HG02763 (cell line): ENCODE results near the gene FOXK2.
"Not testable (repeated sequence)": the region's sequence is repeated elsewhere in the genome, so short reads cannot be mapped to it uniquely, and the experiment has no call there.

ENCODE experiments used
- ATAC-seq: cut with Tn5 transposase; IDR thresholded peaks from one replicate; pipeline ENCODE4 v1.9.1; 2021; ENCODE audit warnings: mild to moderate bottlenecking, moderate library complexity; ENCODE audit not compliant: unreplicated experiment

The FOXK2 gene

DNA sequence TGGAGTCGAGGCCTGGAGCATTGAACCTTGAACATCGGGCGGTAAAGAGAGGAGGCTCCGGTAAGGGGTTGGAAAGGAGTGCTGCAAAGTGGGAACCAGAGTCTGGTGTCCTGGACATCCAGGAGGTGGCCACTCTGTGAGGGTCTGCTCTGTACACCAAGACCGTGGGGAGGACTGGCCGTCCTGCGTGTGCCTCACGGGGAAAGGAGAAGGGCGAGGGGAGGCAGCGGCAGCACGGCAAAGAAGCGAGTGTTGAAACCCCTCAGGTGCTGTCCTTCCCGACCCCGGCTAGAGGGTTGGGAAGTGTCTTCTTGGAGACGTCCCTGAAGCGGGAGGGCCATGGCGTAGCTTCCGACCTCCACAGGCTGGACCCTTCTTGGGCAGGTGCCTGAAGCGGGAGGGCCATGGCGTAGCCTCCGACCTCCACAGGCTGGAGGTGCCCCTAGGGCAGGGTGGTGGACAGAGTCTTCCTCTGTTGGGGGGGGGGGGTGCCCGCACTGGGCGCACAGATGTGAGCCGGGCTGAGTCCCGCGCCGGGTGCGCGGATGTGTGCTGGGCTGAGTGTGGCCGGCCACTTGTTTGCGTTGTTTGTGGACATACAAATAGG is 42.0 kb downstream of the FOXK2 start:
- ATAC-seq: no peak

DNA sequence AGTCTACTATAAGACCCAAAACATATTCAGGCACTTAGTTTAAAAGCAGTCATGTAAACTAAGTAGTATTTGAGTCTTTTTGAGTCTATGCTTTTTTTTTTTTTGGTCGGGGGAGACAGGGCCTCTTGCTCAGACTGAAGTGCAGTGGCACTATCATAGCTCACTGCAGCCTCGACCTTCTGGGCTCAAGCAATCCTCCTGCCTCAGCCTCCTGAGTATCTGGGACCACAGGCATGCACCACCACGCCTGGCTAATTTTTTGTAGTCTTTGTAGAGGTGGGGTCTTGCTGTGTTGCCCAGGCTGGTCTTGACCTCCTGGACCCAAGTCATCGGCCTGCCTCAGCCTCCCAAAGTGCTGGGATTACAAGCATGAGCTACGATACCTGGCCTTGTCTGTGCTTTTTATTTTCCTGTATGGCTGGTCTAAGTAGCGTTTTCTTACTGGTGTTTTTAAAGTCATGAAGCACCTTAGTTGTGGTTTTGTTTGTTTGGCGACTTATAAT is 43.2 kb downstream of the FOXK2 start:
- not testable (repeated sequence) for ATAC-seq

DNA sequence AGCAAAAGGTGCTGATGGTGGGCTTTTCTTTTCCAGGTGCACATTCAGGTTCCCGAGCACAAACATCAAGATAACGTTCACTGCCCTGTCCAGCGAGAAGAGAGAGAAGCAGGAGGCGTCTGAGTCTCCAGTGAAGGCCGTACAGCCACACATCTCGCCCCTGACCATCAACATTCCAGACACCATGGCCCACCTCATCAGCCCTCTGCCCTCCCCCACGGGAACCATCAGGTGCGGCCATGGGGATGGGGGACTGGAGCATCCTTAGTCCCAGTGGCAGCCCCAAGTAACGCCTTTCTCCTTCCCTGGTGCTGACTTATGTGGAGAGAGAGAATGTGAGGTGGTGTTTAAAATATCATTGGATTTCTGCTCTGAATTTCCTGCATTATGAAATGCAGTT is 43.8 kb downstream of the FOXK2 start:
- no peak for ATAC-seq

DNA sequence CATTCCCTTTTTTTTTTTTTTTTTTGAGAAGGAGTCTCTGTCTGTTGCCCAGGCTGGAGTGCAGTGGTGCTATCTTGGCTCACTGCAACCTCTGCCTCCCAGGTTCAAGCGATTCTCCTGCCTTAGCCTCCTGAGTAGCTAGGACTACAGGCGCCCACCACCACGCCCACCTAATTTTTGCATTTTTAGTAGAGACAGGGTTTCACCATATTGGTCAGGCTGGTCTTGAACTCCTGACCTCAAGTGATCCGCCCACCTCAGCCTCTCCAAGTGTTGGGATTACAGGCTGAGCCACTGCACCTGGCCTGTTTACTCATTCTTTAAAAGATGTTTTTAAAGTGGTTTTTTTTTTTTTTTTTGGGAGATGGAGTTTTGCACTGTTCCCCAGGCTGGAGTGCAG is 44.2 kb downstream of the FOXK2 start:
- ATAC-seq: not testable (repeated sequence)

DNA sequence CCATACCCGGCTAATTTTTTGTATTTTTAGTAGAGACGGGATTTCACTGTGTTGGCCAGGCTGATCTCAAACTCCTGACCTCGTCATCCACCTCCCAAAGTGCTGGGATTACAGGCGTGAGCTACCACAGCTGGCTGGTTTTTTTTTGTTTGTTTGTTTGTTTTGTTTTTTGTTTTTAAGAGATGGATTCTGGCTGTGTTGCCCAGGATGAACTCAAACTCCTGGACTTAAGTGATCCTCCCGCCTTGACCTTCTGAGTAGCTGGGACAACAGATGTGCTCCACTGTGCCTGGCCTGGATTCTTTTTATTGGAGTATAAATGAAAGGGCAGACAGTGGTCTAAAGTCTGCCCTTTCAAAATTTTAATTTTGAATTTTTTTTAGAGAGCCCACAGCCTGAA is 44.7 kb downstream of the FOXK2 start:
- ATAC-seq: no peak

DNA sequence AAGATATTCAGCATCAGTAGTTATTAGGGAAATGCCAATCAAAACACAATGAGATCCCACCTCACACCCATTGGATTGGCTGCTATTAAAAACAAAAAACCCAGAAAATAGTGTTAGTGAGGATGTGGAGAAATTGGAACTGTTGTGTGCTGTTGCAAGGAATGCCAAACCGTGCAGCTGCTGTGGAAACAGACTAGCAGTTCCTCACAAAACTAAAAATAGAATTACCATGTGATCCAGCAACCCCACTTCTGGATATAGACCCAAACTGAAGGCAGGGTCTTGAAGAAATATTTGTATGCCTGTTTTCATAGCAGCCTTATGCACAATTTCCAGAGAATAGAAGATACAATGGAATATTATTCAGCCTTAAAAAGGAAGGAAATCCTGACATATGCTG is 46.0 kb downstream of the FOXK2 start:
- no peak for ATAC-seq

DNA sequence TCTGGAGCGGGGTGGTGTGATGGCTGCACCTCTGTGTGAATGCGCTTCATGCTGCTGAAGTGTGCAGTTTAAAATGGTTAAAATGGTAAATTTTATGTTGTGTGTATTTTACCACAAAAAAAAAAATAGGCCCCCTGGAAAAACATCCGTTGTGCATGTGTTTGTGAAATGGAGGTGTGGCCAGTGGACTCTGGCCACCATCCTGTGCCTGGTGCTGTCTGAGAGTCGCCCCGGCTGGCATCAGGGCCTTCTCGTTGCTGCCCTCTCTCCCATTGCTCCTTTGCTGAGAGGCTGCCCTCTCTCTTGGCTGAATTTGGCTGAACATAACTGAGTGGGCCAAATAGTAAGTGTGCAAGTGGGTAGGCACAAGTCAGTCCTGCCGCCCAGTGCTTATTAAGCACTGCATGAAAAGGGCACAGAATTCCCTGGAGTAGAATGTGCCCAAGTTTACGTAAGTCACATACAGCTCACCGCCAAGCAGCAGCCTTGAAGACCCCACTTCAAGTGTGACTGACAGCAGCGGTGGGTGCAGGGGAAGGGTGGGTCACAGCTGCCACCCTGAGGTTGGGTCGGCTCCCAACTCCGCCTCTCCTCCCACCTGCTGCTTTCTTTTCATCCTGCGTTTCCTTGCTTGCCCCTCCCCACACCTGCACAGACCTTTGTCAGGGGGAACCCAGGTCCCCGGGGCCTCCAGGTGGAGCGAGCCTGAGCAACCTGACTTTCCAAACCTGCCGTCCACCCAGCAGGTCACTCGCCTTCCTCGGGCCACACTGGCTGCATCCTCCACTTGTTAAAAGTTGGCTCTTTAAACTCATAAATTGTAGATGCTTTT is 46.8 kb downstream of the FOXK2 start:
- ATAC-seq: no peak

DNA sequence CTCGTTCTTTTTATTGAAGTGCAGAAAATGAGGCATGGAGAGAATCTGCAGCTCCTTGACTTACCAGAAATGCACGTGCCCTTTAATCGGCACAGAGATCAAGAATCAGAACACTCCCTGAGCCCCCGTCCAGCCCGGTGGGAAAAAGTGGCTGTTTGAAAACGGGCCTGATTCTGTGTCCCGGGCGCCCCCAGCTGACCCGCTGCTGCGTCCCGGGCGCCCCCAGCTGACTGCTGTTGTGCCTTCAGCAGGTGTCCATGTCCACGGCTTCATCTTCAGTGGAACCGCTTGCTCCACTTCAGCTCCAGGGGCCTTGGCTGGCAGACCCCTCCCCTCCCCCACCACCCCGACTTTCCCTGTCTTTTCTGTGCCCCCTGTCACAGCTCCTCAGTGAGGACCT is 47.8 kb downstream of the FOXK2 start:
- no peak for ATAC-seq

DNA sequence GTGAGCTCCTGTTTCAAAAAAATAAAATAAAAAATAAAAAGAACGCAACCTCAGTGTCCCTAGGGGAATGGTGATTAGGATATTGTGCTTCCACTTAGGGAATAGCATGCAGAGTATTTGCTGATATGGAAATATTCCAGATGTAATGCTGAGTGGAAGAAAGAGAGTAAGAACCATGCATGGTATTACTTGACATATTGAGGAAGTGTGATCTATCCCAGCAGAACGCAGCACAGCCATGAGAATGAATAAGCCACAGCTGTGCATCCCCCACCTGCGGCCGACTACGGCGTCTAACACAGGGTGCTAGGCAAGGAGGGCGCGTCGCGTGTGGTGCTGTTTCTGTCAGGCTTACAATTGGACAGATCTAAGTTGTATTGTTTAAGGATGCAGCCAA is 49.5 kb downstream of the FOXK2 start:
- ATAC-seq: no peak

DNA sequence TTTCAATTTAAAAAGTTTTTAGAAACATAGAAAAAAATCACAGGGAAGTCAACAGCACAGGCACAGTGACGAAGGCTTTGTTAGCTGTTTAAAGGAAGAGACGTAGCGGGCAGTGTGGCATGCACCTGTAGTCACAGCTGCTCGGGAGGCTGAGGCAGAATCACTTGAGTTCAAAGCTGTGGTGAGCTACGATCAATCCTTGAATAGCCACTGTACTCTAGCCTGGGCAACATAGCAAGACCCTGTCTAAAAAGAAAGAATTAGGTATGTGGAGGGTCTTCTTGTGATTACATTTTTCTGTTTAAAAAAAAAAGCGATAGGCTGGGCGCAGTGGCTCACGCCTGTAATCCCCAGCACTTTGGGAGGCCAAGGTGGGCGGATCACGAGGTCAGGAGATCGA is 50.1 kb downstream of the FOXK2 start:
- ATAC-seq: no peak

DNA sequence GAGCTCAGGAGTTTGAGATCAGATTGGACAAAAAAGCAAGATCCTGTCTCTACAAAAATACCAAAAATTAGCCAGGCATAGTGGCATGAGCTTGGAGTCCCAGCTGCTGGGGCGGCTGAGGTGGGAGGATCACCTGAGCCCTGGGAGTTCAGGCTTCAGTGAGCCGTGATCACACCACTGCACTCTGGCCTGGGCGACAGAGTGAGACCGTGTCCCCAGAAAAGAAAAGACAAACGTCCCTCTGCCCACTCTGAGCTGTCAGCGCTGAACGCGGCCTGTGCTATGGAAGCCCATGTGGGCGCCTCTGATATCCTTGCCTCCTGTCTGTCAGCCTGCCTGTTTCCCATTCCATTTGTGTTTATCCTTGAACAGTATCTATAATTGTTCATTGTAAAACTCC is 50.7 kb downstream of the FOXK2 start:
- no peak for ATAC-seq

DNA sequence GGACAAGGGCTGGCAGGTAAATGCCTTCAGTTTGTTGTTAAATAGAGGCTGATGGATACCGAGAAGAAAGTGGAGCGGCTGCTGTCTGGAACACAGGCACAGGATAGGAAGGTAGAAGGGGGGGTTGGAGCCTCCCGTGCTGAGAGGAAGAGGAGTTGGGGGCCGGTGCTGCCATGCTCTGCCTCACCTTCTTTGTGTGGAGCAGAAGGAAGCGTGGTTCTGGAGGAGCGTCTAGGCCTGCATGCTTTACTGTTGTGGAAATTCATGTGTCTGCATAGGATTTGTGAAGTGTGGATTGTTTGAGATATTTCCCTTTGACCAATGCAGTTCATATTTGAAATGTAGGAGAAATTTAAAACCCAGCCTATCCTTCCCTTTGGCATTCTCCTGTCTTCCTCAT is 52.3 kb downstream of the FOXK2 start:
- ATAC-seq: no peak

DNA sequence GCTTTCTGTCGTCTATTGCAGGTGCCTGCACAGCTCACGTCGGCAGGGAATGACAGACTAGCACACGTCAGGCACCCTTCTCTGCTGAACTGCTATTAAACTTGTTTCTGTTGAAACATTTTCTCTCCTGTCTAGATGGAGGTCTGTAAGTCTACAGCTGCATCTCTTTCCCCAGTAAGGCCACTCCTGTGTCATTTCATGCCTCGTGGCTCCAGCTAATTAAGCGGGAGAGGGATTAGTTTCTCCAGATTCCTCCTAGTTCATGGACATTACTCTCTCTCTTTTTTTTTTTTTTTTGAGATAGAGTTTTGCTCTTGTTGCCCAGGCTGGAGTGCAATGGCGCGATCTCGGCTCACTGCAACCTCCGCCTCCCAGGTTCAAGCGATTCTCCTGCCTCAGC is 54.5 kb downstream of the FOXK2 start:
- ATAC-seq: no peak

DNA sequence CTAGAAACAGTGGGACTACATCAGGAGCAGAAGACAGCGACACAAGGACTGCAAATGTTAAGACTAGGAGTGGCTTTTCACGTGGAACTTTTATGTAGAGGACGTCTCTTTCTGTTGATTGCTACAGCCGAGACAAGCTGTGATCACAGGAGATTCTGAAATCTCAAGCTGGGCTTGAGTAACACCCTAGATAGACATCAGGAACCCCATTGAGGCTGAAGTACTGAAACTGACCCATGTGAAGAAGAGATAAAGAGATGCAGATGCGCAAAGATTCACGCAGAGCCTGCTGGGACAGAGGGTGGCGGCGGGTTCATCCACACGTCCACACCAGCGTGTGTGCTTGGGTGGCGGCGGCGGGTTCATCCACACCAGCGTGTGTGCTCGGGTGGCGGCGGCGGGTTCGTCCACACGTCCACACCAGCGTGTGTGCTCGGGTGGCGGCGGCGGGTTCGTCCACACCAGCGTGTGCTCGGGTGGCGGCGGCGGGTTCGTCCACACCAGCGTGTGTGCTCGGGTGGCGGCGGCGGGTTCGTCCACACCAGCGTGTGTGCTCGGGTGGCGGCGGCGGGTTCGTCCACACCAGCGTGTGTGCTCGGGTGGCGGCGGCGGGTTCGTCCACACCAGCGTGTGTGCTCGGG is 56.2 kb downstream of the FOXK2 start:
- ATAC-seq: not testable (repeated sequence)

DNA sequence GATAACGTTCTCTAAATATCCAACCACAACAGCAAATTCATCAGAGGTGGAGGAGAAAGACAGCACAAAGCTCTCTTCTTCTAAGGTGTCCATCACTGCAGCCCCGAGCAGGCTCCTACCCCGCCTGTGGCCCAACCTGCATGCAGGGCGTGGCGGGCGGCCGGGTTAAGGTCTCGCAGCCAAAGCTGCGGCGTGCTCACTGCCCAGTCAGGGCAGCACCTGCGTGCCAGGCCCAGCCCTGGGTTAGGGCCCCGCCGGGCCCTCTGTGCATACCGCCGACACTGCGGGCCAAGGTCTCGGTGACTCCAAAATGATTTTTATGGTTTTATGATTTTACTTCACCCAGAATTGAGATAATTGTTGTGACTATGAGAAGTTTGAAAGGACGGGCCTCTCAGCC is 57.8 kb downstream of the FOXK2 start:
- ATAC-seq: no peak

DNA sequence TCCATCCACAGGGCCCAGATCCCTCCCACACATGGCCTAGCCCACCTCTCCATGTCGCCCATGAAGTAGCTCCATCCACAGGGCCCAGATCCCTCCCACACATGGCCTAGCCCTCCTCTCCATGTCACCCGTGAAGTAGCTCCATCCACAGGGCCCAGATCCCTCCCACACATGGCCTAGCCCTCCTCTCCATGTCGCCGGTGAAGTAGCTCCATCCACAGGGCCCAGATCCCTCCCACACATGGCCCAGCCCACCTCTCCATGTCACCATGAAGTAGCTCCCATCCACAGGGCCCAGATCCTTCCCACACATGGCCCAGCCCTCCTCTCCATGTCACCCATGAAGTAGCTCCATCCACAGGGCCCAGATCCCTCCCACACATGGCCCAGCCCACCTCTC is 60.4 kb downstream of the FOXK2 start:
- ATAC-seq: not testable (repeated sequence)

DNA sequence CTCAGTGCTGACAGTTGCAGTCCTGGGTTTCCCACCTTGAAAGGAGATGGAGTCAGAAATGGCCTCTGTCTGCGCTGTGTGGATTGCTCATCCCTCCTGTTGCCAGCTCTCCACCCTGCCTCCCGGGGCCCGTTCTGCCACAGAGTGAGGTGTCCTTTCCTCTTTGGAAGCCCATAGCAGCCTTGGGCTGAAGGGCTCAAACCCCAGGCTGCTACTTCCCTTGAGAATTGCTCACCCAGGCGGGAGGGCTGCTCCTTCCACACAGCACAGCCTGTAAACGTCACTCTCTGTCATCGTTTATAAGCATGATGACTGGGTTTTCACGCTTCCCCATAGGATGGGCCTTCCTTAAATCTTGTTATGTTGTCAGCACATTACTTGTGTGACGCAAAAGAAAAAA is 62.7 kb downstream of the FOXK2 start:
- no peak for ATAC-seq

DNA sequence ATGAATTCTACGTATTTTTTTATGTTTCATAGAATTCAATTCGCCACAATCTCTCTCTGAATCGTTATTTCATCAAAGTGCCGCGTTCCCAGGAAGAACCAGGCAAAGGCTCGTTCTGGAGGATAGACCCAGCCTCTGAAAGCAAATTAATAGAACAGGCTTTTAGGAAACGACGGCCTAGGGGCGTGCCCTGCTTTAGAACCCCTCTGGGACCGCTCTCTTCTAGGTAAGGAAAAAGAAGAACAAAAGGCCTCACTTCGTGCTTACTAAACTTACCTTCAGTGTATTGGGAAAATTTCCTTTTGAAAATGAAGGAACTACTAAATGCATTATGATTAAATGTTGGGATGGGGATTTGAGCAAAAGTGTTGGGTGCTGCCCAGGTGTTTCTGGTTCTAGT is 63.2 kb downstream of the FOXK2 start:
- ATAC-seq: no peak

DNA sequence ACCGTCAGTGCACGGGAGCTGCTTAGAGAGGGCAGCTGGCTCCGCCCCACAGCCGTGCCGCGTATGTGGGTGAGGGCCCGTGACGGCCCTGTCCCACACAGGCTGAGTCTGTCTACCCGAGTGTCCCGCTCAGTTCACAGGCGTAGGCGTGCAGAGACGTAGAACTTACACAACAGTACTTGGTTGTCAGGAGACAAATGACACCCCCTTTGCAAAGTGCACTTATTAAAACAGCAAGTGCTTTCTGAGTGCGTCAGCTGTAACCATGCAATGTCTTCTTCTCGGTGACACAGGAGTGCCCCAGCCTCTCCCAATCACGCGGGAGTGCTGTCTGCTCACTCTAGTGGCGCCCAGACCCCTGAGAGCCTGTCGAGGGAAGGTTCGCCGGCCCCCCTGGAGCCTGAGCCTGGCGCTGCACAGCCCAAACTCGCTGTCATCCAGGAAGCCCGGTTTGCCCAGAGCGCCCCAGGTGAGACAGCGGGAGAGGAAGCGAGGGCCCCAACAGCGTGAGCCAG is 64.2 kb downstream of the FOXK2 start:
- no peak for ATAC-seq

DNA sequence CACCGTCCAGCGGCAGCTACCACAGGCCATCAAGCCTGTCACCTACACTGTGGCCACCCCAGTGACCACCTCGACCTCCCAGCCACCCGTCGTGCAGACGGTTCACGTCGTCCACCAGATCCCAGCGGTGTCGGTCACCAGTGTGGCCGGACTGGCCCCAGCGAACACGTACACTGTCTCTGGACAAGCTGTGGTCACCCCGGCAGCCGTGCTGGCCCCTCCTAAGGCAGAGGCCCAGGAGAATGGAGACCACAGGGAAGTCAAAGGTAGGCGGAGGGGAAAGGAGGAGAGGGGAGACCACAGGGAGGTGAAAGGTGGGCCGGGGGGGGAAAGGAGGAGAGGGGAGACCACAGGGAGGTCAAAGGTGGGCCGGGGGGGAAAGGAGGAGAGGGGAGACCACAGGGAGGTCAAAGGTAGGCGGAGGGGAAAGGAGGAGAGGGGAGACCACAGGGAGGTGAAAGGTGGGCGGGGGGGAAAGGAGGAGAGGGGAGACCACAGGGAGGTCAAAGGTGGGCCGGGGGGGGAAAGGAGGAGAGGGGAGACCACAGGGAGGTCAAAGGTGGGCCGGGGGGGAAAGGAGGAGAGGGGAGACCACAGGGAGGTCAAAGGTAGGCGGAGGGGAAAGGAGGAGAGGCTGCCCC is 66.5 kb downstream of the FOXK2 start:
- ATAC-seq: not testable (repeated sequence)

DNA sequence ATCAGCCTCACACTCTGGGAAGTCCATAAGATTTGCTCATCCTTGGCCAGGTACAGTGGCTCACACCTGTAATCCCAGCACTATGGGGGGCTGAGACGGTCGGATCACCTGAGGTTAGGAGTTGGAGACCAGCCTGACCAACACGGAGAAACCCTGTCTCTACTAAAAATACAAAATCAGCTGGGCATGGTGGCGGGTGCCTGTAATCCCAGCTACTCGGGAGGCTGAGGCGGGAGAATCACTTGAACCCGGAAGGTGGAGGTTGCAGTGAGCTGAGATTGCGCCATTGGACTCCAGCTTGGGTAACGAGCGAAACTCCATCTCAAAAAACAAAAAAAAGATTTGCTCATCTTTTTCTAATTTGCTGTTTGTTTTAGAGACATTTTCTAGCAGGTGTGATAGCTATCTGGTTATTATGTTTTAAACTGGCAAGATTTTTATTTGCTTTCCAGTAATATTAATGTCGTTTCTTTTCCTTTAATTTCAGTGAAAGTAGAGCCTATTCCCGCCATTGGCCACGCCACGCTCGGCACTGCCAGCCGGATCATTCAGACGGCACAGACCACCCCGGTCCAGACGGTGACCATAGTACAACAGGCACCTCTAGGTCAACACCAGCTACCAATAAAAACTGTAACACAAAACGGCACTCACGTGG is 67.2 kb downstream of the FOXK2 start:
- no peak for ATAC-seq
